HL-60 (cell line): ENCODE data around the gene GNG10.

Source experiments
- DNase-seq, 2 experiments: peaks; one replicate each; pipeline ENCODE4 v3.0.0-alpha.2; 2010 to 2020; ENCODE audit warnings: low read depth in 1 of 2, low spot score in 1 of 2
- H3K27ac ChIP-seq: fragments of 250-450 bp; sonication (Bioruptor Pico); replicated peaks from 2 replicates; pipeline ENCODE4 v1.5.1; 2020; ENCODE audit warnings: mild to moderate bottlenecking, moderate library complexity
- H3K27me3 ChIP-seq: fragments of 250-450 bp; sonication (Bioruptor Pico); 2 replicates; pipeline ENCODE4 v1.5.1; 2021; ENCODE audit warnings: mild to moderate bottlenecking, moderate library complexity; ENCODE audit not compliant: insufficient read depth, poor library complexity, severe bottlenecking
- H3K4me3 ChIP-seq: replicated peaks from 2 replicates; pipeline ENCODE4 v1.5.1; 2011; ENCODE audit warnings: mild to moderate bottlenecking, control low read depth, low read length; ENCODE audit not compliant: insufficient read depth
- CTCF ChIP-seq: IDR thresholded peaks from one replicate; pipeline ENCODE4 v1.5.1; 2011; ENCODE audit warnings: low read length, control low read depth, inconsistent platforms; ENCODE audit not compliant: insufficient read depth
- GABPA ChIP-seq: IDR thresholded peaks from 2 replicates; pipeline ENCODE4 v1.6.1; 2012; ENCODE audit warnings: low read depth
- POLR2AphosphoS5 ChIP-seq: IDR thresholded peaks from 2 replicates; pipeline ENCODE4 v1.6.1; 2012; ENCODE audit warnings: low read depth
- REST ChIP-seq: IDR thresholded peaks from 2 replicates; pipeline ENCODE4 v1.6.1; 2012; ENCODE audit warnings: low read depth; ENCODE audit not compliant: insufficient replicate concordance
- SPI1 ChIP-seq: IDR thresholded peaks from 2 replicates; pipeline ENCODE4 v1.6.1; 2012; ENCODE audit warnings: low read depth, mild to moderate bottlenecking, borderline replicate concordance

The GNG10 gene

GRCh38 chr9:111700776-111701175, 39.4 kb downstream of the GNG10 start:
- no peak overlapping the region for H3K4me3 ChIP-seq
- H3K27me3 ChIP-seq: no peaks in the 10 kb centered on the region
- no peak for DNase-seq
- TF ChIP-seq REST: no peak
- TF ChIP-seq GABPA: no peak
- no peak for TF ChIP-seq POLR2AphosphoS5
- no peak overlapping the region for H3K27ac ChIP-seq

- Histone ChIP-seq H3K27me3 (no peaks in the 10 kb centered on the region), H3K27ac (no peak overlapping the region), H3K4me3 (no peak overlapping the region)
- TF ChIP-seq SPI1 (no peak), POLR2AphosphoS5 (no peak), CTCF (no peak), REST (no peak), GABPA (no peak)
- DNase-seq: no peak
These were observed 43.1 kb downstream of the GNG10 start for GRCh38 chr9:111704503-111704902.

- DNase-seq: no peak
These were observed 50.1 kb downstream of the GNG10 start for GRCh38 chr9:111711548-111711947.

More at GRCh38 chr9:111711548-111711947, 50.1 kb downstream of the GNG10 start:
- TF ChIP-seq POLR2AphosphoS5 (no peak), SPI1 (no peak), GABPA (no peak), CTCF (no peak), REST (no peak)
- no peak overlapping the region for H3K4me3 ChIP-seq
- no peaks in the 10 kb centered on the region for H3K27me3 ChIP-seq
- H3K27ac ChIP-seq: no peak overlapping the region
